Activated naive CD4-positive, alpha-beta T cell treated with anti-CD3 and anti-CD28 coated beads for 36 hours (primary cell): ENCODE data around the gene POTEB2. TPM values are rescaled to one million over a fixed set of nuclear protein-coding genes. Genes with fewer than 3 reads are reported as not detected.
"Not testable (repeated sequence)": the region's sequence is repeated elsewhere in the genome, so short reads cannot be mapped to it uniquely, and the experiment has no call there.

Experiments used
- CTCF ChIA-PET: fragments of 350-600 bp; sonication (Branson Sonifier 250); formaldehyde crosslinking; loops from one replicate; lab custom pipeline; 2021; ENCODE audit warnings: antibody characterized with exemption; lab: Charles Lee
- DNase-seq: peaks from one replicate; pipeline ENCODE4 v3.0.0-alpha.2; 2020
- H3K27ac Mint-ChIP-seq: one replicate; pipeline ENCODE4 v1.8.0; 2021; ENCODE audit warnings: mild to moderate bottlenecking, mixed read lengths
- H3K27me3 Mint-ChIP-seq: one replicate; pipeline ENCODE4 v1.8.0; 2021; ENCODE audit warnings: low read depth, mixed read lengths
- H3K36me3 Mint-ChIP-seq: one replicate; pipeline ENCODE4 v1.8.0; 2021; ENCODE audit warnings: low read depth, mixed read lengths
- H3K4me1 Mint-ChIP-seq: one replicate; pipeline ENCODE4 v1.8.0; 2021; ENCODE audit warnings: low read depth, mixed read lengths
- H3K4me3 Mint-ChIP-seq: one replicate; pipeline ENCODE4 v1.8.0; 2021; ENCODE audit warnings: mild to moderate bottlenecking, moderate library complexity, mixed read lengths
- H3K9me3 Mint-ChIP-seq: one replicate; pipeline ENCODE4 v1.8.0; 2021; ENCODE audit warnings: mixed read lengths
- intact Hi-C: fragments of 100-400 bp; cut with micrococcal nuclease; formaldehyde crosslinking; loops from one replicate; pipeline ENCODE4 v1.15.1; 2023
- microRNA-seq: library from miRNA; unstranded; fragments of <30 nt; microRNA quantifications from one replicate; pipeline ENCODE4 v1.2.0, GENCODE V29; 2022; ENCODE audit warnings: borderline microRNAs expressed, borderline replicate concordance
- total RNA-seq, 2 experiments: library from RNA; stranded (reverse); gene quantifications; one replicate each; pipeline ENCODE4 v1.2.3, GENCODE V29; 2021

POTEB2 gene
- total RNA-seq: not detected

DNA sequence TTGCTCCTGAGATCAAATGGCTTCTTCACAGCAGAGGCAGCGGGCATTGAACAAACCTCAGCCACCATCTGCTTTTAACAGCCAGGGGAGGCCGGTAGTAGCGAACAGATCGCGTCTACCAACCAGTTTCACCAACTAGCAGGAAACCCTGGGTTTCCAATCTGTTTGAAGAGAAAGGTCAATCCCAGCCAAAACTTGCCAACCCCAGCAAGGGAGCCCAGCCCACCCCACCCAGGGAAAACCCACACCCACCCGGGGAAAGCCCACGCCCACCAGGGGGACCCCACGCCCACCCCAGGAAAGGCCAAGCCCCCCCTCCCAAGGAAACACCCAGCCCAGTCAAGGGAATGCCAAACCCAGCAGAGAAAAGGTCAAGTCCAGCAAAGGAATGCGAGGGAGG lies at the start of gene POTEB2:
Gene POTEB2, minus strand, starts transcription at position 101 of the 400 bp plus-strand sequence. Its CDS starts 33 bp downstream, at position 68.
- DNase-seq, H3K27ac Mint-ChIP-seq, H3K36me3 Mint-ChIP-seq, H3K27me3 Mint-ChIP-seq, H3K4me3 Mint-ChIP-seq, H3K9me3 Mint-ChIP-seq, H3K4me1 Mint-ChIP-seq, CTCF ChIA-PET, intact Hi-C loops: not testable (repeated sequence)

DNA sequence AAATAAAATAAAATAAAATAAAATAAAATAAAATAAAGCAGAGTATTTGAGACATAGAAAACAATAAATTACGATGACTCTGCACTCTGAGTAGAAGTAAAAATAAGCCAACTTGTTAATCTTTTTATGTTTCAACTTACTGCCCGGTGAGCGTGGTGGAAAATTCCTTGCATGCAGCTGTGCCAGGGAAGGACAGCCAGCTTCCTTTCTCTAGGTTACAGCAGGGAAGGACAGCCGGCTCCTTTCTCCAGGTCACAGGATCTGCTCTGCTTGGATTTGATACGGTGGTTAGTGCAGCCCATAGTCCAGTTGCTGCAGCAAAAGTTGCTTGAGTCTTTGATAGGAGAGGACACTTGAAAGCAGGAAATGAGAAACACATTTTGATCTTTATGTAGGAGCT lies 13.8 kb upstream of the POTEB2 start:
- H3K36me3 Mint-ChIP-seq, CTCF ChIA-PET, intact Hi-C loops, H3K4me3 Mint-ChIP-seq, H3K4me1 Mint-ChIP-seq, H3K27ac Mint-ChIP-seq, H3K27me3 Mint-ChIP-seq, DNase-seq, H3K9me3 Mint-ChIP-seq: not testable (repeated sequence)

DNA sequence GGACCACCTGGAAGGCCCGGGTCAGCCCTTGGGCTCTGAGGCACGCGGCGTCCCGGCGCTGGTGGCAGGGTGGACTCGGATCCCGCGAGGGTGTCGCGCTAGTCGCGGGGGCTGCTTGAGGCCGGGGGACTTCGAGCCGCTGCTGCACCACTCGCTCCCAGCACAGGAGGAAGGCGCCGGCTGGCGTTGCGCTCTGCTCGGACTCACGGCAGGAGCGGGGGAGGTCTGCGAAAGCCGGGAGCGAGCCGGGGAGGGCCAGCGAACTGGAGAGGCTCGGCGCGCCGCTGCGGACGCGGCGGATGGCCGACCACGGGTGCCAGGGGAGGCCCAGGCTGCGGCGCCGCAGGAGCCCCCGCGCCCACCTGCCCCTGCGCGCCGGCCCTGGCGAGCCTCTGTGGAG lies 12.3 kb upstream of the POTEB2 start:
- H3K4me1 Mint-ChIP-seq, H3K36me3 Mint-ChIP-seq, intact Hi-C loops, H3K4me3 Mint-ChIP-seq, H3K27me3 Mint-ChIP-seq, DNase-seq, H3K27ac Mint-ChIP-seq, CTCF ChIA-PET, H3K9me3 Mint-ChIP-seq: not testable (repeated sequence)

DNA sequence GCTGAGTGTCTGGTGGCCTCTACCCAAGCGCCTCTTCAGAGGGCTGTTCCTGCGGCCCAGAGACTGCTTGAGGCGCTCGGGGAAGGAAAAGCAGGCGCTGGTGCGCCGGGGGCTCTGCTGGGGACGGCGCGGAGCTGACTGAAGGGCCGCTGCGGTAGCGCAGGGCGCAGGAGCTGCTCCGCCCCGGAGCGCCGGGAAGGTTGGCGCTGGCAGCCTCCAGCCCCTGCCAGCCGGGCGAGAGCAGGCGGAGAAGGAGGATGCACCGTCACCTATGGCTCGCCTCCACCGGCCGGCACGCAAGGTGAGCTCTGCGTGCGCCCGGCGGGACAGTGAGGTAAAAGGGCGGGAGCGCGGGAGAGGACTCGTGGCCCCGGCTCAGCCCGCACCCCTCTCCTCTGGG lies 11.7 kb upstream of the POTEB2 start:
- H3K27me3 Mint-ChIP-seq, H3K27ac Mint-ChIP-seq, CTCF ChIA-PET, DNase-seq, intact Hi-C loops, H3K4me1 Mint-ChIP-seq, H3K9me3 Mint-ChIP-seq, H3K4me3 Mint-ChIP-seq, H3K36me3 Mint-ChIP-seq: not testable (repeated sequence)

Small RNA genes within 50 kb of the gene (microRNA-seq; reads per million reads assigned to microRNA genes)
- gene MIR3118-2: not detected
